CD14-positive monocyte (primary cell): Measurements from ENCODE around the gene CCRL2. TPM values are rescaled to one million over a fixed set of nuclear protein-coding genes. Genes with fewer than 3 reads are reported as not detected.
A peak's percentile ranks its signal among the peaks of the same experiment; 100 is the strongest.

Experiments
- DNase-seq, 3 donors: peaks; one replicate each; pipeline ENCODE4 v3.0.0-alpha.2; 2011 to 2022
- H2AFZ ChIP-seq: 2 replicates; pipeline ENCODE4 v1.6.0; 2012; ENCODE audit warnings: mild to moderate bottlenecking, low read depth, low read length, inconsistent platforms; ENCODE audit not compliant: insufficient read depth, poor library complexity, severe bottlenecking
- H3K27ac ChIP-seq, 2 donors: 1 replicate in 1 of 2; 2 replicates in 1 of 2; pipeline ENCODE4 v1.5.1; 2012 to 2013; ENCODE audit warnings: low read length in 2 of 2, control low read depth in 1 of 2, inconsistent platforms in 1 of 2, low read depth in 1 of 2, mild to moderate bottlenecking in 1 of 2
- H3K27me3 ChIP-seq, 2 donors: one replicate each; pipeline versions ENCODE4 v1.6.0 to v1.6.1; 2011 to 2013; ENCODE audit warnings: low read length in 2 of 2; ENCODE audit not compliant: control insufficient read depth in 2 of 2, insufficient read depth in 2 of 2
- H3K36me3 ChIP-seq, 2 donors: replicated peaks in 1 of 2; 1 replicate in 1 of 2; 2 replicates in 1 of 2; pipeline versions ENCODE4 v1.5.1 to v1.6.1; 2012 to 2013; ENCODE audit warnings: low read length in 2 of 2, control low read depth in 1 of 2, inconsistent platforms in 1 of 2, mild to moderate bottlenecking in 1 of 2; ENCODE audit not compliant: insufficient read depth in 2 of 2, control insufficient read depth in 1 of 2
- H3K4me1 ChIP-seq, 2 donors: 1 replicate in 1 of 2; 2 replicates in 1 of 2; pipeline versions ENCODE4 v1.5.1 to v1.6.1; 2012 to 2013; ENCODE audit warnings: low read length in 2 of 2, control low read depth in 1 of 2, inconsistent platforms in 1 of 2, mild to moderate bottlenecking in 1 of 2, moderate library complexity in 1 of 2; ENCODE audit not compliant: insufficient read depth in 2 of 2, control insufficient read depth in 1 of 2
- H3K4me2 ChIP-seq: replicated peaks from 2 replicates; pipeline ENCODE3; 2012; ENCODE audit warnings: low read length, moderate library complexity, mild to moderate bottlenecking; ENCODE audit not compliant: poor library complexity, severe bottlenecking; ENCODE audit errors: extremely low read depth
- H3K4me3 ChIP-seq, 3 experiments: fragments of 200-600 bp in 1 of 3; sonication (generic) in 1 of 3; replicated peaks in 1 of 3; 1 replicate in 2 of 3; 2 replicates in 1 of 3; pipeline ENCODE4 v1.5.1; 2011 to 2013; ENCODE audit warnings: low read length in 3 of 3, mild to moderate bottlenecking in 3 of 3, control low read depth in 2 of 3, low read depth in 2 of 3, inconsistent platforms in 1 of 3, moderate library complexity in 1 of 3
- H3K79me2 ChIP-seq: 2 replicates; pipeline ENCODE4 v1.6.0; 2012; ENCODE audit warnings: mild to moderate bottlenecking, control low read depth, inconsistent platforms, low read length, moderate library complexity; ENCODE audit not compliant: insufficient read depth
- H3K9ac ChIP-seq: 2 replicates; pipeline ENCODE4 v1.6.0; 2017; ENCODE audit warnings: low read length, mild to moderate bottlenecking; ENCODE audit not compliant: insufficient read depth, poor library complexity, severe bottlenecking
- H3K9me3 ChIP-seq, 2 donors: replicated peaks in 1 of 2; 1 replicate in 1 of 2; 2 replicates in 1 of 2; pipeline versions ENCODE4 v1.5.1 to v1.6.1; 2012 to 2013; ENCODE audit warnings: low read length in 2 of 2, control low read depth in 1 of 2; ENCODE audit not compliant: control insufficient read depth in 1 of 2, insufficient read depth in 1 of 2
- H4K20me1 ChIP-seq: 2 replicates; pipeline ENCODE4 v1.6.0; 2012; ENCODE audit warnings: mild to moderate bottlenecking, low read length, control low read depth, moderate library complexity; ENCODE audit not compliant: insufficient read depth
- H3K27ac Mint-ChIP-seq, 7 donors: one replicate each; pipeline ENCODE4 v1.8.0; 2020; ENCODE audit warnings: mild to moderate bottlenecking in 7 of 7, mixed read lengths in 7 of 7, moderate library complexity in 6 of 7, inconsistent platforms in 2 of 7
- H3K27me3 Mint-ChIP-seq, 3 donors: one replicate each; pipeline ENCODE4 v1.8.0; 2021 to 2022; ENCODE audit warnings: low read depth in 3 of 3, mild to moderate bottlenecking in 3 of 3, mixed read lengths in 3 of 3, moderate library complexity in 3 of 3, inconsistent platforms in 1 of 3
- H3K36me3 Mint-ChIP-seq, 2 donors: one replicate each; pipeline ENCODE4 v1.8.0; 2020; ENCODE audit warnings: mixed read lengths in 2 of 2, inconsistent platforms in 1 of 2, mild to moderate bottlenecking in 1 of 2
- H3K4me1 Mint-ChIP-seq: one replicate; pipeline ENCODE4 v1.8.0; 2020; ENCODE audit warnings: mild to moderate bottlenecking, mixed read lengths
- H3K4me3 Mint-ChIP-seq, 2 donors: one replicate each; pipeline ENCODE4 v1.8.0; 2020; ENCODE audit warnings: mild to moderate bottlenecking in 2 of 2, mixed read lengths in 2 of 2, moderate library complexity in 1 of 2
- H3K9me3 Mint-ChIP-seq, 7 donors: one replicate each; pipeline ENCODE4 v1.8.0; 2020 to 2022; ENCODE audit warnings: mixed read lengths in 7 of 7, mild to moderate bottlenecking in 6 of 7, moderate library complexity in 6 of 7, inconsistent platforms in 2 of 7
- CTCF ChIP-seq: fragments of 200-600 bp; IDR thresholded peaks from one replicate; pipeline ENCODE4 v1.8.0; 2022; ENCODE audit warnings: antibody characterized with exemption, mild to moderate bottlenecking
- WGBS: methylation state at CpG from one replicate; pipeline ENCODE4 v1.1.5; 2013; ENCODE audit warnings: missing lambda C conversion rate; ENCODE audit not compliant: insufficient coverage; 5-methylcytosine and 5-hydroxymethylcytosine counted together
- intact Hi-C, 2 donors: fragments of 100-400 bp; cut with micrococcal nuclease; formaldehyde crosslinking; loops; one replicate each; pipeline versions ENCODE4 v1.15.0 to v1.15.1; 2023
- polyA plus RNA-seq, 3 donors: library from polyadenylated mRNA; depleted of rRNA in 1 of 3; unstranded in 2 of 3; stranded (reverse) in 1 of 3; fragments of 300-500 nt in 2 of 3; fragments of >200 nt in 1 of 3; fragmentation: Illumina TruSeq in 2 of 3; gene quantifications; 1 replicate in 2 of 3; 2 replicates in 1 of 3; pipeline ENCODE4 v1.2.3, GENCODE V29; 2012 to 2021

Gene CCRL2
- polyA plus RNA-seq, 3 donors: 10.2 to 15.3 (median 11.7) TPM

GRCh38 chr3:46454606-46455005 is 47.5 kb downstream of the CCRL2 start:
- Histone ChIP-seq H3K27me3 (no peaks in the 10 kb centered on the region), H4K20me1 (no peaks in the 10 kb centered on the region), H3K36me3 (no peaks in the 10 kb centered on the region), H3K27ac (no peak overlapping the region), H3K79me2 (no peaks in the 10 kb centered on the region), H2AFZ (no peak overlapping the region), H3K9me3 (no peaks in the 10 kb centered on the region), H3K9ac (no peak overlapping the region), H3K4me1 (no peaks in the 10 kb centered on the region), H3K4me2 (no peak overlapping the region), H3K4me3 (no peak overlapping the region)
- TF ChIP-seq CTCF: no peak
- intact Hi-C loops: no loop called here
- H3K9me3 Mint-ChIP-seq: peaks cover 0 to 5% (median 0%) of the 10 kb centered on the region in 7 donors
- peaks cover 3 to 11% (median 3%) of the 10 kb centered on the region in 3 donors for H3K27me3 Mint-ChIP-seq
- 92% methylated on average over 6 of the region's 7 CpGs for WGBS
- no peaks in the 10 kb centered on the region for H3K4me1 Mint-ChIP-seq
- no peak overlapping the region for H3K4me3 Mint-ChIP-seq
- no peak for DNase-seq
- no peaks in the 10 kb centered on the region for H3K36me3 Mint-ChIP-seq
- H3K27ac Mint-ChIP-seq: peak overlapping the region in 1 of 7 donors; percentile 83

DNA sequence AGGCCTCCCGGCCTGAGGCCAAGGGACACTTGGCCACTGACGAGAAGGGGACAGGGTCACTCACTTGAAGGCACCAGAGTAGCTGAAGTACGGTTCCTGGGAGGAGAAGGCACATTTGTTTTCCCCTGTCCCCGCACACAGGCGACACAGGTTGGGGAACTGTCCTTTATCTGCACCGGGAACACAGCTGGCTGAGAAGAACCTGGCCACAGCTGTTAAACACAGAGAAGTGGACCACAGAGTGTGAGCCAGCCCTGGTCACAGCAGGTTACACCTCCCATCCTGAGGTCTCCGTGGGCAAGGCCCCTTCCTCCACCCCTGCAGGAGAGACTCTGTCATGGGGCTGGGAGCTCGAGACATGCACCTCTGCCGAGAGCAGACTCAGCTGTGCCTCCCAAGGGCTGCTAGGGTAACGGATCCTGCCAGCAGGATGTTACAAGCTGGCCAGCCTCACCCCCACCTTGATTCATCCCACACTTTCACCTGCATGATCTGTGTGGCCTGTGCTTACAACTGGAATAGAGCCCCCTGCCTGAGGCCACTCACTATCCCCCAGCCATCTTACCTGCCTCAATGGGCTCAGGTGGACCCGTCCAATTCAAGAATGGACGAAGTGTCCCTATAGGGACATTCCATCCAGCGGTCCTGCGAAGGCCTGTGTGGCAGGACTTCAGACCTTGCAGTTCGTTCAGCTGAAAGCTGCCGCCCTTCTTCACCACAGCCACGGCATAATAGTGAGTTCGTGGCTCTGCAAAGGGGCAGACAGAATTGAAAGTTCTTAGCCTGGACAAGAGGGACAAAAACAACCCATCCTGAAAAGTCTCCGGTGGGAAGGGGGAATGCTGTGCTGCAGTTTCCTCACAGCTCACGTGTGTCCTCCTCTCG is 48.4 kb downstream of the CCRL2 start:
- TF ChIP-seq CTCF: no peak
- H3K9me3 Mint-ChIP-seq: peaks cover 0 to 9% (median 2%) of the 10 kb centered on the region in 7 donors
- DNase-seq: no peak
- 94% methylated on average over 20 of the region's 21 CpGs for WGBS
- Histone ChIP-seq H3K9me3 (no peaks in the 10 kb centered on the region), H3K79me2 (no peaks in the 10 kb centered on the region), H2AFZ (no peak overlapping the region), H3K27ac (no peak overlapping the region), H3K9ac (no peak overlapping the region), H3K36me3 (no peaks in the 10 kb centered on the region), H4K20me1 (no peaks in the 10 kb centered on the region), H3K4me2 (no peak overlapping the region), H3K4me1 (no peaks in the 10 kb centered on the region), H3K27me3 (no peaks in the 10 kb centered on the region), H3K4me3 (no peak overlapping the region)
- no peaks in the 10 kb centered on the region for H3K36me3 Mint-ChIP-seq
- H3K4me1 Mint-ChIP-seq: no peaks in the 10 kb centered on the region
- no peak overlapping the region for H3K27ac Mint-ChIP-seq
- intact Hi-C loops: no loop called here
- no peak overlapping the region for H3K4me3 Mint-ChIP-seq
- peaks cover 3 to 15% (median 4%) of the 10 kb centered on the region in 3 donors for H3K27me3 Mint-ChIP-seq
